GM10248 (cell line): ENCODE results near the gene SESN1.

ENCODE experiments used
- CTCF ChIA-PET: fragments of 300-600 bp; sonication (Branson Sonifier 250); formaldehyde crosslinking; extraction: SDS; loops from one replicate; lab custom pipeline; 2021; ENCODE audit warnings: antibody characterized with exemption; lab: Yijun Ruan, JAX
- POLR2A ChIA-PET: fragments of 350-650 bp; sonication (Branson Sonifier 250); formaldehyde crosslinking; extraction: SDS; loops from one replicate; lab custom pipeline; 2020; ENCODE audit warnings: antibody characterized with exemption; lab: Yijun Ruan, JAX
- DNase-seq: peaks from one replicate; pipeline ENCODE4 v3.0.0; 2012; ENCODE audit errors: extremely low spot score
- CTCF ChIP-seq: IDR thresholded peaks from 2 replicates; pipeline ENCODE4 v1.5.1; 2012; ENCODE audit warnings: mild to moderate bottlenecking, low read depth; ENCODE audit errors: extremely low read depth, missing control alignments, control extremely low read depth

The SESN1 gene

GRCh38 chr6:109069746-109070145 is 24.9 kb downstream of the SESN1 start:
- POLR2A ChIA-PET, result no interaction called here

GRCh38 chr6:109062767-109063352 is 31.8 kb downstream of the SESN1 start:
- no peak for DNase-seq
- POLR2A ChIA-PET, result no interaction called here
- CTCF ChIA-PET, result interaction anchor here (1.1 to 1.5 kb wide), 2 partner anchors 10 to 12 kb away, joined by 5 to 6 read pairs; no protein-coding TSS in a partner anchor
- TF ChIP-seq CTCF, result no peak

More at GRCh38 chr6:109069746-109070145, 24.9 kb downstream of the SESN1 start:
- CTCF ChIA-PET, result interaction anchor here (6.4 kb wide), 1 partner anchor 529 kb away, joined by 53 read pairs; no protein-coding TSS in a partner anchor
- no peak for TF ChIP-seq CTCF
- DNase-seq, result no peak

GRCh38 chr6:109062216-109062615 is 32.4 kb downstream of the SESN1 start:
- CTCF ChIA-PET, result interaction anchor here (1.1 kb wide), 1 partner anchor 11 kb away, joined by 5 read pairs; no protein-coding TSS in a partner anchor
- no peak for TF ChIP-seq CTCF
- POLR2A ChIA-PET, result no interaction called here
- no peak for DNase-seq

GRCh38 chr6:109060571-109060970 is 34.1 kb downstream of the SESN1 start:
- TF ChIP-seq CTCF, result no peak

GRCh38 chr6:109059571-109060021 is 35.0 kb downstream of the SESN1 start:
- POLR2A ChIA-PET, result no interaction called here
- peak; percentile 20 for DNase-seq
- no peak for TF ChIP-seq CTCF
- CTCF ChIA-PET, result no interaction called here

More at GRCh38 chr6:109060571-109060970, 34.1 kb downstream of the SESN1 start:
- no peak for DNase-seq
- POLR2A ChIA-PET, result no interaction called here
- CTCF ChIA-PET, result no interaction called here

GRCh38 chr6:109059153-109059552 is 35.5 kb downstream of the SESN1 start:
- TF ChIP-seq CTCF, result no peak

More at GRCh38 chr6:109059153-109059552, 35.5 kb downstream of the SESN1 start:
- ChIA-PET CTCF (no interaction called here), POLR2A (no interaction called here)
- DNase-seq, result no peak
